ENCODE measurements around the gene ZDHHC11B.
"Not testable (repeated sequence)": the region's sequence is repeated elsewhere in the genome, so short reads cannot be mapped to it uniquely, and the experiment has no call there.

Gene ZDHHC11B

DNA sequence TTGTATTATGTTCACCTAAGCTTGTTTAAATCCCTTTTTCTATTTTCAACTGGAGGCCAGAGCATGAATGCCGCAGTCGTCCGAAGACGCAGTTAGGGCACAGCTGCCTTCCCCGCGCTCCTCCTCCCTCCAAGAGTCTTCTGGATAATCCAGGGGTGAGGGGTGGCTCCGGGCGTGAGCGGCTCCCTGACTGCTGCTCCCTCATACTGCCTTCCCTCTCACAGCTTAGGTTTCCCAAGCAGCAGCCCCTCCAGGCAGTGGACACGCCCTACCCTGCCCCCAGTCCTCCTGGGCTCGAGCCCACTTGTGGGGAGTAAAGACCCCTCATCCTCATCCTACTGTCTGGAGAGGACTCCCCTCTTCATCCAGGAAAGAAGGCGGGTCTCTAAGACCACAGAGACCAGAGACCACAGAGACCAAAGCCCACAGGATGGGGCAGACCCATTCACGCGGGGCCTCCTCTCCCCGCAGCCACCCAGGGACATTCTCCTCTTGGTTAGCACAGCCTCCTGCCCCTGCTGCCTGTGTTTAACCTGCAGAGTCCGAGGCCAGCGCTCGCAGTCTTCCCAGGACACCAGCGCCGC lies 31.9 kb downstream of the ZDHHC11B start:
- DNase-seq (ENCODE audit: low read depth in 2 of 2) = not testable (repeated sequence)

- not testable (repeated sequence) for DNase-seq (ENCODE audit: low read depth in 2 of 2)
These were observed 32.5 kb downstream of the ZDHHC11B start for GRCh38 chr5:751992-752391.

DNA sequence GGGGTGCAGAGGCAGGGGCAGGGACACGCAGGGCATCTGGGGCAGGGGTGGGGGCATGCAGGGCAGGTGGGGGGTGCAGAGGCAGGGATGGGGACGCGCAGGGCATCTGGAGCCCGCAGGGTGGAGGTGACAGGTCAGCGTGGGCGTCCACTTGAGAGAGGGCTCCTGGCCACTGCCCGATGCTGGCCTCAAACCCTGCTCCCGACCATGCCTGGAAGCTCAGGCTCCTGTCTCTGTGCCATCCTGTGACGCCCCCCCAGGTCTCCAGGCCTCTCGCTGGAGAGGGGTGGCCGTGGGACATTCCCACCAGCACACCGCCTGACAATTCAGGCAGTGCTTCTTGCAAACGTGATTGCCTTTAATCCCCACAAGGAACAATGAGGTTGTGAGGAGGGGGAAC lies 33.0 kb downstream of the ZDHHC11B start:
- DNase-seq (ENCODE audit: low read depth in 2 of 2) = no peak

- DNase-seq (ENCODE audit: low read depth in 2 of 2) = not testable (repeated sequence)
These were observed 34.3 kb downstream of the ZDHHC11B start for GRCh38 chr5:750226-750625.

DNA sequence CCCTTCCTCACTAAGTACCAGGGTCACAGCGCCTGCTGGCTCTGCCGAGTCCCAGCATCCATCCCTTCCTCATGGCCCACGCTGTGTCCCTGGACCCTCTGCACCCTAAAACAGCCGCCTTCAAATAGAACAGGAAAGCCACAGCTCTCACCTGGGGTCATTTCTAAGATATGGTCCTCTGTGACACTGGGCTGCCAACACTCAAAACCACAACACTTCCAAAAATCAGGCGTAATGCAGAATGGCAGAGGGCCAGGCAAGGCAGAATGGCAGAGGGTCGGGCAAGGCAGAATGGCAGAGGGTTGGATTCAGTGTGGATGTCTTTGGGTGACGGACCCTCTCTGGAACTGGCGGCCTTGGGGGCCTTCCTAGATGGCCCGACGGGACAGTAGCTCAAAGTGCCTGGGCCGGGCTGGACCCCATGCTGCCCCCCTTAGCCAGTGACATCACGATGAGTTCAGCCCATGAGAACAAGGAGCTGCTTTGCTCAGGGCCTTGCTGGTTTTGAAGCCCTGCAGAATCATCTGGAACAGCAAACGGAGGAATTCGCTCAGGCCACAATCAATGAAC lies 35.3 kb downstream of the ZDHHC11B start:
- DNase-seq (ENCODE audit: low read depth in 2 of 2) = no peak

GRCh38 chr5:748011-748980 lies 36.2 kb downstream of the ZDHHC11B start:
- not testable (repeated sequence) for DNase-seq (ENCODE audit: low read depth in 2 of 2)

DNA sequence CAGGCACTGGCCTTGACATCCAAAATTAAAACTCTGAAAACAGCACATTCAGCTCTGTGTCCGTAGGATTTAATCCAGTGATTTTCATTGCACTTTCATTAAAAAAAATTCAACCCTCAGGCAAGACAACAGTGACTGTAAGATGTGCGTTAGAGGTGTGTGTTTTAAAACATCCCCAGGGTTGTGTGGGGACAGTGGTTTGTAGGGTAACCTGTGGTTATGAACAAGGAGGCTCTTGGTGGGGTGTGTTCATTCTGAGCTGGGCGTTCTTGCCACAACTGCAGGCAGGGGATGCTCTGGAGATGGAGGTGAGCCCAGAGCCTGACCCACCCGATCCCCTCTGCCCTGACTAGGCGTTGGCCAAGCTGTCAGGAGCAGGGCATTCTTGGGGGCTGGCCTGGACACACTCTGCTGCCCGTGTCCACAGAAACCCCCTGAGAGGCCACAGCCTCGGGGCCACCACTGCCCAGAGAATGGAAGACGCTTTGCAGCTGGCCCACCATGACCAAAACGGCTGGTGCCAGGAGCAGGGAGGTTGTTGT lies 37.2 kb downstream of the ZDHHC11B start:
- not testable (repeated sequence) for DNase-seq (ENCODE audit: low read depth in 2 of 2)

GRCh38 chr5:746258-746761 lies 38.2 kb downstream of the ZDHHC11B start:
- DNase-seq (ENCODE audit: low read depth in 2 of 2) = no peak

- DNase-seq (ENCODE audit: low read depth in 2 of 2) = not testable (repeated sequence)
These were observed 39.0 kb downstream of the ZDHHC11B start for GRCh38 chr5:745272-746142.

- not testable (repeated sequence) for DNase-seq (ENCODE audit: low read depth in 2 of 2)
These were observed 40.7 kb downstream of the ZDHHC11B start for GRCh38 chr5:743696-744404.

- not testable (repeated sequence) for DNase-seq (ENCODE audit: low read depth in 2 of 2)
These were observed 42.3 kb downstream of the ZDHHC11B start for GRCh38 chr5:742276-742675.

- not testable (repeated sequence) for DNase-seq (ENCODE audit: low read depth in 2 of 2)
These were observed 50.4 kb downstream of the ZDHHC11B start for GRCh38 chr5:734145-734544.

GRCh38 chr5:732754-733454 lies 51.6 kb downstream of the ZDHHC11B start:
- not testable (repeated sequence) for DNase-seq (ENCODE audit: low read depth in 2 of 2)

DNA sequence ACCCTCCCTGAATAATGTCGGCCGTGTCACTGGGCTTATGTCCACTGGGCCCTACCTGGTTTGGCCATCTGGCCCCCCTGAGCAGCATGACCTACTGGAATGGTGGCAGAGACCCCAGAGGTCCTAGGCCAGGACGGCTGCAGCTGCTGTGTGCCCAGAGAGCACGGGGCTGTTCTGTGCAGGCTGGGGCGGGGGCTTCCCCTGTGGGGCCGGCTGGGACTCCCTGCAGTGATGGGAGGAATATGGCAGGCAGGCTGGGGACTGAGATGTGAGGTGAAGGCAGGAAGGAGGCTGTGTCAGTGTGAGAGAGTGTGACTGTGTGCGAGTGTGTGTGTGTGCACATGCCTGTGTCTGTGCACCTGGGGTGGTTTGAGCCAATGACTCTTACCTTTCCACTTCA lies 55.3 kb downstream of the ZDHHC11B start:
- not testable (repeated sequence) for DNase-seq (ENCODE audit: low read depth in 2 of 2)

GRCh38 chr5:727087-727486 lies 57.4 kb downstream of the ZDHHC11B start:
- not testable (repeated sequence) for DNase-seq (ENCODE audit: low read depth in 2 of 2)

DNA sequence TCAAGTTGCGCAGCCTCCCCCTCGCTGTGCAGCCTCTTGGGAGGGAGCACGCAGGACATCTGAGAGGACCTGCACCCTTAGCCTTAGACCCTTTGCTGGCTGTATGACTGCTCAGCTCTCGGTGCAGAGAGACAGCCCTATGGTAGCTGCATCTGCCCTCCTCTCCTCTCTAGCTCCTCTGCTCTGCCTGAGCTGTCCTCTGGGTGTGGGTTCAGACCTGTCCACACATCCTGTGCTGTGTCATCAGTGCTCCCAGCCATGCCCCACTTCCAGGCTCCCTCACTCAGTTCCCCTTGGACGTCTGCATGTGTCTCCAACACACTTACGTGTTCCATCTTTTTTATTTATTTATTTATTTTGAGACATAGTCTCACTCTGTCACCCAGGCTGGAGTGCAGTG lies 60.7 kb downstream of the ZDHHC11B start:
- DNase-seq (ENCODE audit: low read depth in 2 of 2) = not testable (repeated sequence)

DNA sequence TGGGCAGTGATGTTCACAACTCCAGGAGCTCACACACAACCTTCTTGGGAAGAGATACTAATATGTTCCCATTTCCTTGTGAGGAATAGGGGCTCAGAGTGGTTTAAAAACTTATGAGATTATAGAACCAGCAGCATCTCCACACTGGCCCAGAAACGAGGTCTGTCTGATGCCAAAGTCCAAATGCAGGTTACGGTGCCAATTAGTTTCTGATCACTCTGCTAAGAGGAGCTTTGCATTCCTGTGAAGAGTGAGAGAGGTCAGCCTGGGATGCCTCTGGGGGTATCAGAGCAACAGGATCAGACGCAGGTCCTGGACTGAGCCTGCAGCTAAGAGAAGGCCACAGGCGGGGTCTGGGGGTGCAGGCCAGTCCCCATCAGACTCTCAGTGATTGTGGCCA lies 61.2 kb downstream of the ZDHHC11B start:
- not testable (repeated sequence) for DNase-seq (ENCODE audit: low read depth in 2 of 2)

GRCh38 chr5:719379-719778 lies 65.2 kb downstream of the ZDHHC11B start:
- DNase-seq (ENCODE audit: low read depth in 2 of 2) = not testable (repeated sequence)

DNA sequence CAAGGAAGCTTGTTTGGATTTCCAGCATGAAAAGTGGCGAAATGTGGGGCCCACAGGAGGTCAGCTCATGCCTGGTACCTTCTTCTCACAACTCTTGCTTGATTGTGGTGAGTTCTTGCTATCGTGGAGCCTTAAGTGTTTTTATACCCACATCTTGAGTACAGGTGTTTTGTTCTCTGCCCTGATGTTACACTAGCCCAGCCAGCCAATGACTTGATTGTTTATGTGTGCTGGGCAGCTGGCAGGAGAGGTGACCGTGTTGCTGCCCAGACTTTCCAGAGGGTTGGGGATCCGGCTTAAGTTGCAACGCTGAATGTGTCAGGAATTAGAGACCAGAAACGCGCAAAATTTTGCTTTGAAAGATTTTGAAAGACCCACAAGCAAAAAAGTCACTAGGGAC lies 67.4 kb downstream of the ZDHHC11B start:
- DNase-seq (ENCODE audit: low read depth in 2 of 2) = no peak

DNA sequence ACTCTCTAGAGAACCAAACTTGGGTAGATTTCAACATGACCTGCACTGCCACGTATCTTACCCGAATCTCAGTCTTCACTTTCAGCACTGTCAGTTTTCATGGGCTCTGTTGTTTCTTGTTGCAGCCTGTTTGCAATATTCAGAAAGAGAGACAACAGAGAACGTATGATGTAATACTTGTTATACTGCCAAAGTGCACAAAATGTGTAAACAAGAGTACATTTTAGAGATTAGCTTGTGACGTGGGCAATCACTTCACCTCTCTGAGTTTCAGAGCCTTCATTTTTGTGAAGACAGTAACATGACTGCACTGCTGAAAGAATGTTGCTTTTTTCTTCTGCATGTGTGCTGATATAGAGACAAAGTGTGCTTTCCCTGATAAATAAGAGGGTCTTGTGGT lies 67.8 kb downstream of the ZDHHC11B start:
- not testable (repeated sequence) for DNase-seq (ENCODE audit: low read depth in 2 of 2)

Measured in fibroblast of skin of left quadriceps (primary cell).